Measurements from ENCODE around the gene NAA16.

GRCh38 chr13:41310963-41311405 is at the start of gene NAA16:
- TF ChIP-seq CTCF (conservative IDR thresholded peaks at IDR 0.05; ENCODE audit: low read depth, low read length), result no peak
- no peak for TF ChIP-seq POLR2A (IDR thresholded peaks at IDR 0.05; ENCODE audit: low read depth, low read length)

Data from IMR-90 (cell line).